IMR-90 (cell line): Measurements from ENCODE around the gene KDM4F. TPM values are rescaled to one million over a fixed set of nuclear protein-coding genes. Genes with fewer than 3 reads are reported as not detected.

Source experiments
- ATAC-seq: fragments of 200-7000 bp; cut with Tn5 transposase; 2 replicates; pipeline ENCODE4 v1.9.1; 2020; ENCODE audit warnings: low read depth, mild to moderate bottlenecking, moderate library complexity
- BruUV-seq: library from RNA; stranded (reverse); fragments of 400-500 nt; replicated peaks from 2 replicates; lab custom pipeline; 2021; lab: Mats Ljungman, UMichigan
- CTCF ChIA-PET: fragments of 300-600 bp; formaldehyde crosslinking; extraction: SDS; loops from one replicate; lab custom pipeline; 2021; ENCODE audit warnings: antibody characterized with exemption; lab: Yijun Ruan, JAX
- POLR2A ChIA-PET: fragments of 300-600 bp; sonication (Branson Sonifier 250); formaldehyde crosslinking; loops from one replicate; lab custom pipeline; 2022; ENCODE audit warnings: antibody characterized with exemption; ENCODE audit not compliant: unreplicated experiment; lab: Charles Lee
- DNase-seq: peaks from one replicate; pipeline ENCODE4 v3.0.0; 2013
- H2AFZ ChIP-seq: replicated peaks from 2 replicates; pipeline ENCODE3; 2013; ENCODE audit warnings: low read length, mild to moderate bottlenecking; ENCODE audit not compliant: poor library complexity
- H2AK5ac ChIP-seq: 2 replicates; pipeline ENCODE4 v1.6.1; 2013; ENCODE audit warnings: low read depth, low read length, inconsistent platforms
- H2AK9ac ChIP-seq: replicated peaks from 2 replicates; pipeline ENCODE3; 2013; ENCODE audit warnings: mild to moderate bottlenecking, low read depth, low read length, moderate library complexity; ENCODE audit not compliant: poor library complexity
- H2BK120ac ChIP-seq: 2 replicates; pipeline ENCODE4 v1.6.1; 2013; ENCODE audit warnings: low read depth, low read length, inconsistent platforms
- H2BK15ac ChIP-seq: 3 replicates; pipeline ENCODE4 v1.6.1; 2013; ENCODE audit warnings: low read depth, low read length, inconsistent platforms
- H2BK20ac ChIP-seq: 2 replicates; pipeline ENCODE4 v1.6.1; 2013; ENCODE audit warnings: low read depth, mild to moderate bottlenecking, inconsistent platforms, low read length, moderate library complexity
- H2BK5ac ChIP-seq: 2 replicates; pipeline ENCODE4 v1.6.1; 2013; ENCODE audit warnings: mild to moderate bottlenecking, low read depth, low read length, inconsistent platforms; ENCODE audit not compliant: poor library complexity, severe bottlenecking
- H3K14ac ChIP-seq: replicated peaks from 2 replicates; pipeline ENCODE4 v1.6.1; 2013; ENCODE audit warnings: low read depth, low read length, inconsistent platforms
- H3K18ac ChIP-seq: 2 replicates; pipeline ENCODE4 v1.6.1; 2013; ENCODE audit warnings: low read depth, low read length, control low read depth
- H3K23ac ChIP-seq: 2 replicates; pipeline ENCODE4 v1.6.1; 2013; ENCODE audit warnings: low read depth, low read length, inconsistent platforms
- H3K27ac ChIP-seq: 2 replicates; pipeline ENCODE4 v1.5.1; 2013; ENCODE audit warnings: mild to moderate bottlenecking, control low read depth, low read length; ENCODE audit not compliant: insufficient read depth
- H3K27me3 ChIP-seq: 2 replicates; pipeline ENCODE4 v1.6.1; 2013; ENCODE audit warnings: low read length; ENCODE audit not compliant: control insufficient read depth, insufficient read depth
- H3K36me3 ChIP-seq: 2 replicates; pipeline ENCODE4 v1.6.1; 2013; ENCODE audit warnings: low read length, mixed read lengths; ENCODE audit not compliant: control insufficient read depth, insufficient read depth
- H3K4ac ChIP-seq: 2 replicates; pipeline ENCODE4 v1.6.1; 2013; ENCODE audit warnings: low read depth, low read length, inconsistent platforms
- H3K4me1 ChIP-seq: 2 replicates; pipeline ENCODE4 v1.6.1; 2013; ENCODE audit warnings: low read length, mixed read lengths; ENCODE audit not compliant: control insufficient read depth, insufficient read depth
- H3K4me2 ChIP-seq: 2 replicates; pipeline ENCODE4 v1.6.1; 2013; ENCODE audit warnings: low read depth, mild to moderate bottlenecking, control low read depth, low read length, moderate library complexity
- H3K4me3 ChIP-seq: 2 replicates; pipeline ENCODE4 v1.5.1; 2013; ENCODE audit warnings: low read depth, mild to moderate bottlenecking, control low read depth, low read length, moderate library complexity; ENCODE audit not compliant: insufficient read depth
- H3K56ac ChIP-seq: 2 replicates; pipeline ENCODE4 v1.6.1; 2013; ENCODE audit warnings: low read length, inconsistent platforms; ENCODE audit not compliant: insufficient read depth; ENCODE audit errors: extremely low read depth
- H3K79me1 ChIP-seq, 2 experiments: 2 replicates each; pipeline ENCODE4 v1.6.1; 2013; ENCODE audit warnings: low read length in 2 of 2, inconsistent platforms in 1 of 2, low read depth in 1 of 2
- H3K9ac ChIP-seq: 2 replicates; pipeline ENCODE4 v1.6.1; 2013; ENCODE audit warnings: low read depth, low read length, control low read depth
- H3K9me1 ChIP-seq: 2 replicates; pipeline ENCODE4 v1.6.1; 2013; ENCODE audit warnings: low read length, inconsistent platforms; ENCODE audit not compliant: insufficient read depth
- H3K9me3 ChIP-seq: 2 replicates; pipeline ENCODE4 v1.6.1; 2013; ENCODE audit warnings: low read length; ENCODE audit not compliant: control insufficient read depth, insufficient read depth
- H4K20me1 ChIP-seq: 2 replicates; pipeline ENCODE4 v1.6.1; 2013; ENCODE audit warnings: low read length, inconsistent platforms; ENCODE audit not compliant: insufficient read depth
- H4K5ac ChIP-seq: 2 replicates; pipeline ENCODE4 v1.6.1; 2013; ENCODE audit warnings: mild to moderate bottlenecking, low read depth, low read length, control low read depth
- H4K8ac ChIP-seq, 2 experiments: 2 replicates each; pipeline ENCODE4 v1.6.1; 2013; ENCODE audit warnings: low read depth in 2 of 2, low read length in 2 of 2, control low read depth in 1 of 2, inconsistent platforms in 1 of 2
- H4K91ac ChIP-seq: 2 replicates; pipeline ENCODE4 v1.6.1; 2013; ENCODE audit warnings: low read depth, low read length, inconsistent platforms; ENCODE audit not compliant: insufficient read depth
- CEBPB ChIP-seq: IDR thresholded peaks from 2 replicates; pipeline ENCODE4 v1.6.1; 2012; ENCODE audit warnings: low read depth, low read length, improper control_type of control experiment
- CHD1 ChIP-seq: IDR thresholded peaks from 2 replicates; pipeline ENCODE4 v1.6.1; 2012; ENCODE audit warnings: low read depth, low read length, improper control_type of control experiment
- MAFK ChIP-seq: IDR thresholded peaks from 2 replicates; pipeline ENCODE4 v1.6.1; 2012; ENCODE audit warnings: low read depth, low read length, improper control_type of control experiment
- MXI1 ChIP-seq: IDR thresholded peaks from 2 replicates; pipeline ENCODE4 v1.6.1; 2012; ENCODE audit warnings: low read depth, mild to moderate bottlenecking, low read length, moderate library complexity, borderline replicate concordance
- POLR2A ChIP-seq: IDR thresholded peaks from 2 replicates; pipeline ENCODE4 v1.6.1; 2012; ENCODE audit warnings: mild to moderate bottlenecking, low read depth, low read length
- RFX5 ChIP-seq: IDR thresholded peaks from 2 replicates; pipeline ENCODE4 v1.8.0; 2012; ENCODE audit warnings: low read depth, mild to moderate bottlenecking, low read length, moderate library complexity
- SMC3 ChIP-seq: fragments of 150-350 bp; IDR thresholded peaks from 2 replicates; pipeline ENCODE4 v1.6.1; 2016; ENCODE audit warnings: low read depth, mild to moderate bottlenecking, antibody characterized with exemption, low read length, moderate library complexity
- WGBS, 2 experiments: methylation state at CpG; one replicate each; pipeline versions ENCODE4 v1.1.5 to v1.1.7; 2013; ENCODE audit warnings: missing lambda C conversion rate in 2 of 2; ENCODE audit not compliant: insufficient read length in 1 of 2; ENCODE audit errors: extremely low coverage in 2 of 2; 5-methylcytosine and 5-hydroxymethylcytosine counted together
- dilution Hi-C: fragments of 300-500 bp; cut with HindIII; formaldehyde crosslinking; loops from one replicate; pipeline ENCODE4 v1.14.3; 2018; ENCODE audit warnings: low sequenced_read_pairs; ENCODE audit not compliant: unreplicated experiment
- in situ Hi-C: fragments of 300-500 bp; cut with MboI; formaldehyde crosslinking; loops from 3 replicates; pipeline ENCODE4 v1.14.3; 2019; ENCODE audit warnings: low sequenced_read_pairs, inconsistent platforms, mixed read lengths
- intact Hi-C: fragments of 100-400 bp; cut with micrococcal nuclease; formaldehyde crosslinking; loops from 2 replicates; pipeline ENCODE4 v1.10.0; 2022
- polyA plus RNA-seq, 3 experiments: library from polyadenylated mRNA; depleted of rRNA; stranded (reverse); fragments of >200 nt; gene quantifications; 2 replicates each; pipeline ENCODE4 v1.2.3, GENCODE V29; 2012; ENCODE audit warnings: low replicate concordance in 1 of 3
- total RNA-seq: library from RNA; depleted of rRNA; stranded (reverse); fragments of >200 nt; gene quantifications from 2 replicates; pipeline ENCODE4 v1.2.3, GENCODE V29; 2012
- TF ChIP-seq, protein P1 (sequence below): conservative IDR thresholded peaks from 2 replicates; pipeline ENCODE4 v1.5.1; 2012; ENCODE audit warnings: mild to moderate bottlenecking, low read depth, low read length, improper control_type of control experiment

Gene KDM4F
- total and polyA plus RNA-seq, 2 of the 4 experiments (the other 2 are of a cell fraction) = not detected

DNA sequence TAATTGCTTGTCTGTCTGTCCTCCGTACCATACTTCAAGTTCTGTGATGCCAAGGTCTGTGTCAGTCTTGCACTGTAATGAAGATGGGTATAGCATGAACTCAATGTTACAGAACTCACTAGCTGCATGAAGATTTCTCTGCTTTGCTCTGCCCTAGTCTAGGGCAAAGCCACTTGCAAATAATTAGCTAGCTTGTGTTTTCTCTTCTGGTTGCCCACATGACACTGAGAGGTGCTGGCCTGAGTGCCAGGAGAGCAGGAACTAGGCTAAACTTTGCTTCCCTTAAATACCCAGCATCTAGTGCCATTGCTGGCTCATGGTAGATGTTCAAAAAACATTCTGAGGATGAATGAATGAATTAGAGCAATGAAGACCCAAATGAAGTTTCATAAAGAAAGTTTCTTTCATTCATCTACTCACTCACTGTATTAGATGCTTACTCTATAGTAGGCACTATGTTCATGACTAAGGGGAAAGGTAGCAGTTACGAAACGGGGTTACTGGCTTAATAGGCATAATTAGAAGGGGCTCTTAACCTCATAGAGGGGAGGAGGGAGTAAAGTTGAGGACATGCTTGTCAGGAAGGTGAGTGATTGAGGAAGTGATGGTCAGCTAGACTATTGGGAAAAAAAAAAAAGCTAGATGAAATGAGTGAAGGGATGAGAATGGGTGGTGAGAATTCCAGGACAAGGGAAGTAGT is 36.0 kb downstream of the KDM4F start:
- peaks cover 3% of the 10 kb centered on the region; the same call in 1 of the 2 replicates for H3K4me1 ChIP-seq
- no peak overlapping the region for H2AFZ ChIP-seq
- POLR2A ChIA-PET = no interaction called here
- H2AK5ac ChIP-seq = no peak overlapping the region
- H3K36me3 ChIP-seq = no peaks in the 10 kb centered on the region
- H2BK5ac ChIP-seq = no peak overlapping the region
- no peak overlapping the region for H4K91ac ChIP-seq
- ATAC-seq = no peak
- H3K56ac ChIP-seq = no peak overlapping the region
- no peak overlapping the region for H2BK15ac ChIP-seq
- no peak overlapping the region for H3K9ac ChIP-seq
- in situ Hi-C loops (no loop called here), intact Hi-C loops (no loop called here), dilution Hi-C loops (no loop called here)
- no peak overlapping the region for H3K18ac ChIP-seq
- H4K8ac ChIP-seq = no peak overlapping the region
- peaks cover 5% of the 10 kb centered on the region; the same call in 1 of the 2 replicates for H3K9me1 ChIP-seq
- DNase-seq = no peak
- TF ChIP-seq, protein P1, sequence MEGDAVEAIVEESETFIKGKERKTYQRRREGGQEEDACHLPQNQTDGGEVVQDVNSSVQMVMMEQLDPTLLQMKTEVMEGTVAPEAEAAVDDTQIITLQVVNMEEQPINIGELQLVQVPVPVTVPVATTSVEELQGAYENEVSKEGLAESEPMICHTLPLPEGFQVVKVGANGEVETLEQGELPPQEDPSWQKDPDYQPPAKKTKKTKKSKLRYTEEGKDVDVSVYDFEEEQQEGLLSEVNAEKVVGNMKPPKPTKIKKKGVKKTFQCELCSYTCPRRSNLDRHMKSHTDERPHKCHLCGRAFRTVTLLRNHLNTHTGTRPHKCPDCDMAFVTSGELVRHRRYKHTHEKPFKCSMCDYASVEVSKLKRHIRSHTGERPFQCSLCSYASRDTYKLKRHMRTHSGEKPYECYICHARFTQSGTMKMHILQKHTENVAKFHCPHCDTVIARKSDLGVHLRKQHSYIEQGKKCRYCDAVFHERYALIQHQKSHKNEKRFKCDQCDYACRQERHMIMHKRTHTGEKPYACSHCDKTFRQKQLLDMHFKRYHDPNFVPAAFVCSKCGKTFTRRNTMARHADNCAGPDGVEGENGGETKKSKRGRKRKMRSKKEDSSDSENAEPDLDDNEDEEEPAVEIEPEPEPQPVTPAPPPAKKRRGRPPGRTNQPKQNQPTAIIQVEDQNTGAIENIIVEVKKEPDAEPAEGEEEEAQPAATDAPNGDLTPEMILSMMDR = no peak
- TF ChIP-seq CHD1 (no peak), CEBPB (no peak), MXI1 (no peak), POLR2A (no peak), RFX5 (no peak), MAFK (no peak), SMC3 (no peak)
- BruUV-seq = no TSS peak
- no peaks in the 10 kb centered on the region for H3K9me3 ChIP-seq
- no CpG with 5 or more reads among the region's 3 CpGs for WGBS, 2 experiments
- no peak overlapping the region for H2BK20ac ChIP-seq
- H4K5ac ChIP-seq = no peak overlapping the region
- CTCF ChIA-PET = interaction anchor here (1.3 kb wide), 1 partner anchor 18 kb away, joined by 3 read pairs; no protein-coding TSS in a partner anchor
- H2AK9ac ChIP-seq = no peak overlapping the region
- no peak overlapping the region for H3K23ac ChIP-seq
- no peak overlapping the region for H2BK120ac ChIP-seq
- no peaks in the 10 kb centered on the region for H4K20me1 ChIP-seq
- H3K27me3 ChIP-seq = no peaks in the 10 kb centered on the region; the same call in 1 of the 2 replicates
- no peaks in the 10 kb centered on the region for H3K79me1 ChIP-seq
- no peak overlapping the region for H3K4ac ChIP-seq
- H3K4me3 ChIP-seq = no peak overlapping the region
- H3K4me2 ChIP-seq = no peak overlapping the region
- H3K27ac ChIP-seq = no peak overlapping the region
- H3K14ac ChIP-seq = no peak overlapping the region
